GM12878 (cell line): ENCODE results near the gene TUBA1B. TPM values are rescaled to one million over a fixed set of nuclear protein-coding genes. Genes with fewer than 3 reads are reported as not detected.
"Not testable (repeated sequence)": the region's sequence is repeated elsewhere in the genome, so short reads cannot be mapped to it uniquely, and the experiment has no call there.

ENCODE experiments used
- ATAC-seq: fragments of 200-7000 bp; cut with Tn5 transposase; 3 replicates; pipeline ENCODE4 v1.9.1; 2020; ENCODE audit warnings: mild to moderate bottlenecking, moderate library complexity
- BruUV-seq: library from RNA; stranded (reverse); fragments of 400-500 nt; replicated peaks from 2 replicates; lab custom pipeline; 2021; lab: Mats Ljungman, UMichigan
- CTCF ChIA-PET: fragments of 300-600 bp; sonication (Branson Sonifier 250); formaldehyde crosslinking; extraction: SDS; loops from one replicate; lab custom pipeline; 2021; ENCODE audit warnings: inconsistent platforms; lab: Yijun Ruan, JAX
- POLR2A ChIA-PET: fragments of 350-600 bp; formaldehyde crosslinking; extraction: SDS; loops from one replicate; lab custom pipeline; 2021; ENCODE audit warnings: inconsistent platforms; lab: Charles Lee
- RAD21 ChIA-PET: fragments of 300-600 bp; sonication (Branson Sonifier 250); formaldehyde crosslinking; loops from one replicate; lab custom pipeline; 2023; ENCODE audit warnings: antibody characterized with exemption; ENCODE audit not compliant: unreplicated experiment; lab: Charles Lee
- SMC1A ChIA-PET: fragments of 300-600 bp; sonication (Branson Sonifier 250); formaldehyde crosslinking; loops from one replicate; lab custom pipeline; 2023; ENCODE audit not compliant: unreplicated experiment, uncharacterized antibody; lab: Charles Lee
- DNase-seq: peaks from one replicate; pipeline ENCODE4 v3.0.0-alpha.2; 2011; ENCODE audit warnings: low read depth, low spot score
- FAIRE-seq: peaks from 3 replicates; lab custom pipeline; 2011; peaks lifted over from hg19 to GRCh38; lab: Jason Lieb, UNC
- H2AFZ ChIP-seq: 2 replicates; pipeline ENCODE4 v1.6.0; 2011; ENCODE audit warnings: low read depth, low read length, control low read depth; ENCODE audit not compliant: control insufficient read depth
- H3K27ac ChIP-seq: 2 replicates; pipeline ENCODE4 v1.5.1; 2011; ENCODE audit warnings: control low read depth; ENCODE audit not compliant: control insufficient read depth, insufficient read depth
- H3K27me3 ChIP-seq, 2 experiments: replicated peaks in 1 of 2; 2 replicates each; pipeline versions ENCODE4 v1.6.0 to v1.6.1; 2011; ENCODE audit warnings: low read length in 1 of 2; ENCODE audit not compliant: control insufficient read depth in 2 of 2, insufficient read depth in 2 of 2
- H3K36me3 ChIP-seq, 2 experiments: 2 replicates each; pipeline ENCODE4 v1.5.1; 2011; ENCODE audit warnings: low read length in 1 of 2; ENCODE audit not compliant: control insufficient read depth in 2 of 2, insufficient read depth in 2 of 2
- H3K4me1 ChIP-seq: 2 replicates; pipeline ENCODE4 v1.6.1; 2011; ENCODE audit warnings: mild to moderate bottlenecking, low read length, moderate library complexity, mixed read lengths; ENCODE audit not compliant: control insufficient read depth, insufficient read depth
- H3K4me2 ChIP-seq: 2 replicates; pipeline ENCODE4 v1.6.0; 2011; ENCODE audit warnings: control low read depth; ENCODE audit not compliant: control insufficient read depth, insufficient read depth
- H3K4me3 ChIP-seq: fragments of 200-600 bp; sonication (generic); 2 replicates; pipeline ENCODE4 v1.5.1; 2016
- H3K79me2 ChIP-seq: 2 replicates; pipeline ENCODE4 v1.6.0; 2011; ENCODE audit warnings: low read length; ENCODE audit not compliant: control insufficient read depth, insufficient read depth
- H3K9ac ChIP-seq: 2 replicates; pipeline ENCODE4 v1.8.0; 2011; ENCODE audit warnings: low read length, control low read depth, mixed read lengths; ENCODE audit not compliant: control insufficient read depth, insufficient read depth
- H3K9me3 ChIP-seq: replicated peaks from 3 replicates; pipeline ENCODE4 v1.5.1; 2011; ENCODE audit warnings: mild to moderate bottlenecking, low read length; ENCODE audit not compliant: control insufficient read depth, insufficient read depth
- H4K20me1 ChIP-seq: 2 replicates; pipeline ENCODE4 v1.6.0; 2011; ENCODE audit not compliant: control insufficient read depth, insufficient read depth
- PAX8 ChIP-seq: fragments of 450-650 bp; IDR thresholded peaks from 2 replicates; pipeline ENCODE4 v1.6.1; 2017; ENCODE audit warnings: mild to moderate bottlenecking, moderate library complexity
- RB1 ChIP-seq: fragments of 450-650 bp; formaldehyde crosslinking; IDR thresholded peaks from 2 replicates; pipeline ENCODE4 v1.6.1; 2017; ENCODE audit warnings: mild to moderate bottlenecking, borderline replicate concordance
- TCF12 ChIP-seq: IDR thresholded peaks from 2 replicates; pipeline ENCODE4 v1.6.1; 2011; ENCODE audit warnings: low read depth, mild to moderate bottlenecking, low read length
- WGBS: methylation state at CpG from one replicate; pipeline ENCODE4 v1.1.6; 2016; ENCODE audit warnings: low lambda C conversion rate; ENCODE audit not compliant: insufficient replicate concordance, insufficient coverage; ENCODE audit errors: missing lambda C conversion rate; 5-methylcytosine and 5-hydroxymethylcytosine counted together
- in situ Hi-C: fragments of 300-500 bp; cut with MboI; formaldehyde crosslinking; loops from 9 replicates; pipeline ENCODE4 v1.14.3; 2018; ENCODE audit warnings: mixed read lengths
- intact Hi-C: fragments of 100-400 bp; cut with micrococcal nuclease; formaldehyde crosslinking; loops from one replicate; pipeline ENCODE4 v1.14.2; 2022; ENCODE audit not compliant: unreplicated experiment
- polyA plus RNA-seq, 11 experiments: library from polyadenylated mRNA; depleted of rRNA in 4 of 11; unstranded in 6 of 11; stranded (reverse) in 5 of 11; fragments of >200 nt; fragmentation: Nextera tagmentation in 4 of 11; fragmentation: Illumina TruSeq in 1 of 11; extraction: Ambion mirVana in 4 of 11; extraction: Trizol in 1 of 11; gene quantifications; 1 replicate in 1 of 11; 2 replicates in 10 of 11; pipeline versions ENCODE4 v1.2.1 to v1.2.3, GENCODE V29; 2011 to 2016; ENCODE audit warnings: inconsistent platforms in 2 of 11, missing spikeins in 2 of 11, low read depth in 1 of 11
- total RNA-seq, 4 experiments: library from RNA; depleted of rRNA in 3 of 4; stranded (reverse); fragments of >200 nt in 3 of 4; fragmentation: Illumina TruSeq in 1 of 4; extraction: Trizol in 1 of 4; gene quantifications; 2 replicates each; pipeline versions ENCODE4 v1.2.1 to v1.2.3, GENCODE V29; 2013 to 2021
- TF ChIP-seq, protein P1 (sequence below): fragments of 450-650 bp; IDR thresholded peaks from 2 replicates; pipeline ENCODE4 v1.6.1; 2017; ENCODE audit warnings: mild to moderate bottlenecking
- TF ChIP-seq, protein P2 (sequence below): fragments of 450-650 bp; IDR thresholded peaks from 2 replicates; pipeline ENCODE4 v1.6.1; 2018; ENCODE audit warnings: mild to moderate bottlenecking, low read depth, moderate library complexity; ENCODE audit not compliant: partially characterized antibody

TUBA1B gene
- total and polyA plus RNA-seq, 10 of the 15 experiments (the other 5 are each of a cell fraction or from before 2014, with no cell fraction given) = 2,328 to 4,712 (median 3,552) TPM

DNA sequence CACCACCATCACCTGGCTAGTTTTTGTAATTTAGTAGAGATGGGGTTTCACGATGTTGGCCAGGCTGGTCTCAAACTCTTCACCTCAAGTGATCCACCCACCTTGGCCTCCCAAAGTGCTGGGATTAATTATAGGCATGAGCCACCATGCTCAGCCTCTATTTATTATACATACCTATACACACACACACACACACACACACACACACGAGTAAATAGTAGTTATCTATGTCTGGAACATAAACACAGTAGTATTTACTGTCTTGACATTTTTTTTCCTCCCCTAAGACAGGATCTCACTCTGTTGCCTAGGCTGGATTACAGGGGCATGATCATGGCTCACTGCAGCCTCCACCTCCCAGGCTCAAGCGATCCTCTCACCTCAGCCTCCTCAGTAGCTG lies 5.8 kb upstream of the TUBA1B start:
- 96% methylated on average over 3 of the region's 3 CpGs for WGBS
- CTCF ChIA-PET = not testable (repeated sequence)

DNA sequence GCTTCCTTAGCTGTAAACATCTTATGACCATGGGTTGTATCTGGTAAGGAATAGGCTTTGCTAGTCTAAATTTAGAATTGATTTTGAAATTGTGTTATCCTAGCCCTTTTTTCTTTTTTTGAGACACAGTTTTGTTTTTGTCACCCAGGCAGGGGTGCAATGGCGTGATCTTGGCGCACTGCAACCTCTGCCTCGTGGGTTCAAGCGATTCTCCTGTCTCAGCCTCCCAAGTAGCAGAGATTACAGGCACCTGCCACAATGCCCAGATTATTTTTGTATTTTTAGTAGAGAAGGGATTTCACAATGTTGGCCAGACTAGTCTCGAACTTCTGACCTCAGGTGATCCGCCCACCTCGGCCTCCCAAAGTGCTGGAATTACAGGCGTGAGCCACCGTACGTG lies 2.4 kb upstream of the TUBA1B start:
- Histone ChIP-seq H4K20me1 (no peaks in the 10 kb centered on the region), H3K27me3 (no peaks in the 10 kb centered on the region), H3K27ac (peak overlapping the region; percentile 98; the same call in 1 of the 2 replicates), H3K4me2 (peak overlapping the region; percentile 92), H3K79me2 (peaks cover 49% of the 10 kb centered on the region), H3K9ac (peak overlapping the region; percentile 63), H3K36me3 (peaks cover 3 to 11% of the 10 kb centered on the region in 2 experiments), H3K4me3 (peak overlapping the region; percentile 70), H2AFZ (no peak overlapping the region; the same call in 1 of the 2 replicates), H3K4me1 (peaks cover 13% of the 10 kb centered on the region), H3K9me3 (no peaks in the 10 kb centered on the region)
- ChIA-PET SMC1A (interaction anchor here (0.9 to 4.1 kb wide), 6 partner anchors 8 to 131 kb away, joined by 3 to 12 read pairs (median 4); partner anchors contain the start of gene RHEBL1), CTCF (interaction anchor here (0.9 to 4.9 kb wide), 8 partner anchors 36 to 155 kb away, joined by 3 to 48 read pairs (median 9); partner anchors contain the start of genes DHH and RHEBL1), RAD21 (interaction anchor here (0.7 to 2.6 kb wide), 3 partner anchors 24 to 54 kb away, joined by 3 to 18 read pairs (median 3); partner anchors contain the start of gene LMBR1L), POLR2A (interaction anchor here (1.0 to 4.7 kb wide), 10 partner anchors 9 to 236 kb away, joined by 3 to 48 read pairs (median 4); partner anchors contain the start of genes KMT2D and LMBR1L)
- TF ChIP-seq PAX8 = no peak
- no peak for TF ChIP-seq TCF12
- TF ChIP-seq RB1 = no peak
- TF ChIP-seq, protein P1, sequence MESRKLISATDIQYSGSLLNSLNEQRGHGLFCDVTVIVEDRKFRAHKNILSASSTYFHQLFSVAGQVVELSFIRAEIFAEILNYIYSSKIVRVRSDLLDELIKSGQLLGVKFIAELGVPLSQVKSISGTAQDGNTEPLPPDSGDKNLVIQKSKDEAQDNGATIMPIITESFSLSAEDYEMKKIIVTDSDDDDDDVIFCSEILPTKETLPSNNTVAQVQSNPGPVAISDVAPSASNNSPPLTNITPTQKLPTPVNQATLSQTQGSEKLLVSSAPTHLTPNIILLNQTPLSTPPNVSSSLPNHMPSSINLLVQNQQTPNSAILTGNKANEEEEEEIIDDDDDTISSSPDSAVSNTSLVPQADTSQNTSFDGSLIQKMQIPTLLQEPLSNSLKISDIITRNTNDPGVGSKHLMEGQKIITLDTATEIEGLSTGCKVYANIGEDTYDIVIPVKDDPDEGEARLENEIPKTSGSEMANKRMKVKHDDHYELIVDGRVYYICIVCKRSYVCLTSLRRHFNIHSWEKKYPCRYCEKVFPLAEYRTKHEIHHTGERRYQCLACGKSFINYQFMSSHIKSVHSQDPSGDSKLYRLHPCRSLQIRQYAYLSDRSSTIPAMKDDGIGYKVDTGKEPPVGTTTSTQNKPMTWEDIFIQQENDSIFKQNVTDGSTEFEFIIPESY = peak; percentile 66; the same call in 1 of the 2 replicates
- TF ChIP-seq, protein P2, sequence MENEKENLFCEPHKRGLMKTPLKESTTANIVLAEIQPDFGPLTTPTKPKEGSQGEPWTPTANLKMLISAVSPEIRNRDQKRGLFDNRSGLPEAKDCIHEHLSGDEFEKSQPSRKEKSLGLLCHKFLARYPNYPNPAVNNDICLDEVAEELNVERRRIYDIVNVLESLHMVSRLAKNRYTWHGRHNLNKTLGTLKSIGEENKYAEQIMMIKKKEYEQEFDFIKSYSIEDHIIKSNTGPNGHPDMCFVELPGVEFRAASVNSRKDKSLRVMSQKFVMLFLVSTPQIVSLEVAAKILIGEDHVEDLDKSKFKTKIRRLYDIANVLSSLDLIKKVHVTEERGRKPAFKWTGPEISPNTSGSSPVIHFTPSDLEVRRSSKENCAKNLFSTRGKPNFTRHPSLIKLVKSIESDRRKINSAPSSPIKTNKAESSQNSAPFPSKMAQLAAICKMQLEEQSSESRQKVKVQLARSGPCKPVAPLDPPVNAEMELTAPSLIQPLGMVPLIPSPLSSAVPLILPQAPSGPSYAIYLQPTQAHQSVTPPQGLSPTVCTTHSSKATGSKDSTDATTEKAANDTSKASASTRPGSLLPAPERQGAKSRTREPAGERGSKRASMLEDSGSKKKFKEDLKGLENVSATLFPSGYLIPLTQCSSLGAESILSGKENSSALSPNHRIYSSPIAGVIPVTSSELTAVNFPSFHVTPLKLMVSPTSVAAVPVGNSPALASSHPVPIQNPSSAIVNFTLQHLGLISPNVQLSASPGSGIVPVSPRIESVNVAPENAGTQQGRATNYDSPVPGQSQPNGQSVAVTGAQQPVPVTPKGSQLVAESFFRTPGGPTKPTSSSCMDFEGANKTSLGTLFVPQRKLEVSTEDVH = no peak
- no TSS peak for BruUV-seq
- intact Hi-C loops (no loop called here), in situ Hi-C loops (no loop called here)
- DNase-seq = no peak
- no peak for ATAC-seq
- FAIRE-seq = no peak
- WGBS = 95% methylated on average over 10 of the region's 10 CpGs

More for the DNA sequence above, 5.8 kb upstream of the TUBA1B start:
- RAD21 ChIA-PET = interaction anchor here (0.7 kb wide), 1 partner anchor 140 kb away, joined by 4 read pairs; no protein-coding TSS in a partner anchor
- H3K4me2 ChIP-seq, FAIRE-seq, H3K4me1 ChIP-seq, ATAC-seq, H3K36me3 ChIP-seq, in situ Hi-C loops, H3K9me3 ChIP-seq, BruUV-seq, H3K27me3 ChIP-seq, H3K27ac ChIP-seq, H4K20me1 ChIP-seq, H2AFZ ChIP-seq, H3K9ac ChIP-seq, intact Hi-C loops, H3K4me3 ChIP-seq, DNase-seq: not testable (repeated sequence)
- SMC1A ChIA-PET = interaction anchor here (0.6 to 1.3 kb wide), 5 partner anchors 9 to 147 kb away, joined by 3 to 4 read pairs (median 3); no protein-coding TSS in a partner anchor
- POLR2A ChIA-PET = interaction anchor here (0.6 to 1.3 kb wide), 2 partner anchors 67 to 240 kb away, joined by 3 read pairs; partner anchors contain the start of gene RHEBL1
- peaks cover 20% of the 10 kb centered on the region for H3K79me2 ChIP-seq
